ENCODE measurements around the gene ASTN2. TPM values are rescaled to one million over a fixed set of nuclear protein-coding genes. Genes with fewer than 3 reads are reported as not detected.

ASTN2 gene
- total and polyA plus RNA-seq, 3 donors from 2014 or later: 55.7 to 157 (median 117) TPM

DNA sequence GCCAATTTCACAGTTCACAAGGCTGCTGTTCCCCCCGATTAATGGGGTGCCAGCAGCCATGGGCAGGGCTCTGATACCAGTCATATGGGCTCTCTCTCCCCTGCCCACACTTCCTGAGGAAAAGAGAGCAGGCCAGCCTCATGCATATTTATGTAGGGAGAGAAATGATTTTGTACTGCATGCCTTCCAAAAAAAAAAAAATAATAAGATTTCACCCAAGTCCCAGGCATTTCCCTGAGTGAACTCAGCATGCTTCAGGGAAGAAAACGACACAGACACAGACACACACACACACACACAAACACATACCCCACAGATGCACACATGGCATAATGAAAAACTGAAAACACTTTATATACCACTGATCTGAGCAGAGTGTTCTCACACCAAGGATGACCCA is 232.8 kb downstream of the ASTN2 start:
- Histone ChIP-seq H3K27me3 (no peaks in the 10 kb centered on the region), H3K27ac (no peak overlapping the region), H3K4me3 (no peak overlapping the region), H3K36me3 (ENCODE audit: low read depth, missing control alignments) (no peaks in the 10 kb centered on the region), H3K9me3 (no peaks in the 10 kb centered on the region), H3K4me1 (no peaks in the 10 kb centered on the region)
- 46 to 75% methylated on average over 2 of the region's 2 CpGs for WGBS, 2 donors
- intact Hi-C loops (cut with DNase I; ENCODE audit: low total_unique reads): no loop called here
- TF ChIP-seq POLR2A (IDR thresholded peaks at IDR 0.05): no peak
- TF ChIP-seq, protein P1, sequence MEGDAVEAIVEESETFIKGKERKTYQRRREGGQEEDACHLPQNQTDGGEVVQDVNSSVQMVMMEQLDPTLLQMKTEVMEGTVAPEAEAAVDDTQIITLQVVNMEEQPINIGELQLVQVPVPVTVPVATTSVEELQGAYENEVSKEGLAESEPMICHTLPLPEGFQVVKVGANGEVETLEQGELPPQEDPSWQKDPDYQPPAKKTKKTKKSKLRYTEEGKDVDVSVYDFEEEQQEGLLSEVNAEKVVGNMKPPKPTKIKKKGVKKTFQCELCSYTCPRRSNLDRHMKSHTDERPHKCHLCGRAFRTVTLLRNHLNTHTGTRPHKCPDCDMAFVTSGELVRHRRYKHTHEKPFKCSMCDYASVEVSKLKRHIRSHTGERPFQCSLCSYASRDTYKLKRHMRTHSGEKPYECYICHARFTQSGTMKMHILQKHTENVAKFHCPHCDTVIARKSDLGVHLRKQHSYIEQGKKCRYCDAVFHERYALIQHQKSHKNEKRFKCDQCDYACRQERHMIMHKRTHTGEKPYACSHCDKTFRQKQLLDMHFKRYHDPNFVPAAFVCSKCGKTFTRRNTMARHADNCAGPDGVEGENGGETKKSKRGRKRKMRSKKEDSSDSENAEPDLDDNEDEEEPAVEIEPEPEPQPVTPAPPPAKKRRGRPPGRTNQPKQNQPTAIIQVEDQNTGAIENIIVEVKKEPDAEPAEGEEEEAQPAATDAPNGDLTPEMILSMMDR (IDR thresholded peaks at IDR 0.05): no peak
- no peak for DNase-seq

DNA sequence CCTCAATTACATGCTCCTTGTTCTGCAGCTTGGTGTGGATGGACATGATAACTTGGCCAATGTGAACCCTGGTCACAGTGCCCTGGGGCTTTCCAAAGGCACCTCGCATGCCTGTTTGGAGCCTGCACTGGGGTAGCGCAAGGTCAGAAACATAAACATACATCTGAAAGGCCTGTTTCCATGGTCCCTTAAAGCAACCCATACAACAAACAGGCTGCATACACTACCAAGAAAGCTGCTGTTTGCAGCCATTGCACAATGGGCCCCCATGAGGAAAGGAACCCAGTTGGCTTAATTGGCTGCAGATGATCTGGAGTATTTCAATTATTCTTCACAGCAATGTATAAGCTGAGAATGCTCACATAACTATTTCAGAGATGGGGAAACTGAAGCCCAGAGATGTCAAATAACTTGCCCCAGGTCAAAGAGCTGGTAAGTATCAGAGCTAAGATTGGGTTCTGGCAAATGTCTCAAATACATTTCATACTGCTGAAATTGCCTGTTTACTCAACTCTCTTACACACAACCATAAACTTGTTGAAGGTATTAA is 233.9 kb downstream of the ASTN2 start:
- intact Hi-C loops (cut with DNase I; ENCODE audit: low total_unique reads): no loop called here
- DNase-seq: no peak
- Histone ChIP-seq H3K9me3 (no peaks in the 10 kb centered on the region), H3K27ac (no peak overlapping the region), H3K4me1 (no peaks in the 10 kb centered on the region), H3K36me3 (ENCODE audit: low read depth, missing control alignments) (no peaks in the 10 kb centered on the region), H3K27me3 (no peaks in the 10 kb centered on the region), H3K4me3 (no peak overlapping the region)
- 100% methylated on average over 2 of the region's 2 CpGs; no CpG with 5 or more reads in 1 of the 2 donors for WGBS, 2 donors
- no peak for TF ChIP-seq POLR2A (IDR thresholded peaks at IDR 0.05)
- TF ChIP-seq, protein P1 (IDR thresholded peaks at IDR 0.05): no peak

DNA sequence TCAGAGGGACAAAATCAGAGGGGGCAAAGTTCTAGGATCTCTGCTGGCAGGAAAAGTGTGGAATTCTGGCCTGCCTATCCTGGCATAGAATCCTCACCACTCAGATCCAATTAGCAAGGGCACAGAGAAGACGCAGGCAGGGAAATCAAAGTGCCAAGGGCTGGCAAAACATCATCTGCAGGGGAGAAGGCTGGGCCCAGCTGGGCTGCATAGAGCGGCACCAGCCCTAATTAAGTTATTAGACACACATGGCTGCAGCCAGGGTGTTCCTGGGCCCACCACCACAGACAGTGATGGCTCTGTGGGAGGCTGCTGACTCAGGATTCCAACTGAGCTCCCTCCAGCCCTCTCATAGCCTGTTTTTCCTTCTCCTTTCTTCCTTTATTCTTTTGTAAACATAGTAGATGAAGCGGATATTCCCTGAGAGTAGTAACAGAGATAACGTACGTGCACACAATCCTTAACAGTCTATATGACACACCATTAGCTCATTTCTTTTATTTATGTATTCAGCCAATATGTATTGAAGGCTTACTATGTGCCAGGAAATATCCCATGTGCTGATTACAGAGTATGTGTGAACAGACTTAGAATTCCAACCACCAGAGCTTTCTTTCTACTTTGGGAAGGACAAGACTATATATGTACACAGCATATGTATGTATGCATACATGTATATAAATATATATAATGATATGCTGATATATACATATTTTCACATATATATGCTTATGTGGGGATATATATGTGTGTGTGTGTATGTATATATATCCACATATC is 236.1 kb downstream of the ASTN2 start:
- no peaks in the 10 kb centered on the region for H3K36me3 ChIP-seq (ENCODE audit: low read depth, missing control alignments)
- no peaks in the 10 kb centered on the region for H3K9me3 ChIP-seq
- H3K27me3 ChIP-seq: no peaks in the 10 kb centered on the region
- intact Hi-C loops (cut with DNase I; ENCODE audit: low total_unique reads): no loop called here
- WGBS, 2 donors: 78 to 79% methylated on average over 5 of the region's 5 CpGs
- DNase-seq: no peak
- H3K4me1 ChIP-seq: no peaks in the 10 kb centered on the region
- no peak for TF ChIP-seq POLR2A (IDR thresholded peaks at IDR 0.05)
- TF ChIP-seq, protein P1 (IDR thresholded peaks at IDR 0.05): no peak
- no peak overlapping the region for H3K27ac ChIP-seq
- no peak overlapping the region for H3K4me3 ChIP-seq

DNA sequence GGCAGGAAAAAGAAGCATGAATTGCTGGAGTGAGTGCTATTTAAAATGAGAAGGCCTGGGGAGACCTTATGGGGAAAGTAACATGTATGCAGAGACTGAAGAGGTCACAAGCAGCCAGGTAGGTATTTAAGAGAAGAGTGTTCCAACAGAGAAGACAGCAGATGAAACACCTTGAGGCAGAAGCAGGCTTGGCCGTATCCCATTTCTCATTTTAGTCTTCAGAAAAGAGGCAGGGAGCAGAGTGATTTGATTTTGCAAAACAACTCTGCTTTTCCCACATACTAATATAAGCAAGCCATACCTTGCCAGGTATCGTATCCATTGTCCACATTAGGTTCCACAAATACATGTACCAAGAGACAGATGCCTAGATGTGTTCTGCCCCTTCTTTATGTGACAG is 244.3 kb downstream of the ASTN2 start:
- 95 to 97% methylated on average over 2 of the region's 2 CpGs for WGBS, 2 donors
- intact Hi-C loops (cut with DNase I; ENCODE audit: low total_unique reads): no loop called here
- H3K27me3 ChIP-seq: no peaks in the 10 kb centered on the region
- H3K27ac ChIP-seq: no peak overlapping the region
- H3K4me1 ChIP-seq: no peaks in the 10 kb centered on the region
- no peaks in the 10 kb centered on the region for H3K9me3 ChIP-seq
- DNase-seq: no peak
- H3K4me3 ChIP-seq: no peak overlapping the region
- no peak for TF ChIP-seq POLR2A (IDR thresholded peaks at IDR 0.05)
- TF ChIP-seq, protein P1 (IDR thresholded peaks at IDR 0.05): no peak
- H3K36me3 ChIP-seq (ENCODE audit: low read depth, missing control alignments): no peaks in the 10 kb centered on the region

All from testis (tissue), 3 donors.